ENCODE data around the gene APLP1. TPM values are rescaled to one million over a fixed set of nuclear protein-coding genes. Genes with fewer than 3 reads are reported as not detected.
A peak's percentile ranks its signal among the peaks of the same experiment; 100 is the strongest.
"Not testable (repeated sequence)": the region's sequence is repeated elsewhere in the genome, so short reads cannot be mapped to it uniquely, and the experiment has no call there.

APLP1 gene
- total RNA-seq, 1 donor from 2014 or later, result 143 TPM

DNA sequence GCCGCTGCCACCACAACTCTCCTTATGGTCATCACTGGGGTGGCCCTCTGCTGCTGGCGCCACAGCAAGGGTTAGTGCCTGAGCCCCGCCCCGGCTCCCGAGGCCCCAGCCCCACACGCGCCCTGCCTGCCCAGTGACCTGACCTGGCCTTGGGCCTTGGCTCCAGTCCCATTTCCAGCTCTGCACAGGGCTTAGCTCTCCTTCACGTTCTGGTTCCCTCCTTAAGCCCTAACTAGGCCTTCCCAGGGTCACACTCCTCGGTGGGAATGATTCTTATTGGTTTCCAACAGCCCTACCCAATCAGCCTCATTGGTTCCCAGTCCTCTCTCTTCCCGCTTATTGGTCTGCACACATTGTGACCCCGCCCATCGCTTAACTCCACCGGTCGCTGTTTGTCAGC is 5.8 kb upstream of the APLP1 start:
- peaks cover 37% of the 10 kb centered on the region for H3K27me3 Mint-ChIP-seq (ENCODE audit: low read depth)
- no peak overlapping the region for H3K27ac Mint-ChIP-seq (ENCODE audit: unreplicated experiment)
- no peaks in the 10 kb centered on the region for H3K9me3 Mint-ChIP-seq
- no peaks in the 10 kb centered on the region for H3K36me3 Mint-ChIP-seq (ENCODE audit: low read depth)
- peaks cover 33% of the 10 kb centered on the region for H3K4me1 Mint-ChIP-seq
- TF ChIP-seq, protein P1, sequence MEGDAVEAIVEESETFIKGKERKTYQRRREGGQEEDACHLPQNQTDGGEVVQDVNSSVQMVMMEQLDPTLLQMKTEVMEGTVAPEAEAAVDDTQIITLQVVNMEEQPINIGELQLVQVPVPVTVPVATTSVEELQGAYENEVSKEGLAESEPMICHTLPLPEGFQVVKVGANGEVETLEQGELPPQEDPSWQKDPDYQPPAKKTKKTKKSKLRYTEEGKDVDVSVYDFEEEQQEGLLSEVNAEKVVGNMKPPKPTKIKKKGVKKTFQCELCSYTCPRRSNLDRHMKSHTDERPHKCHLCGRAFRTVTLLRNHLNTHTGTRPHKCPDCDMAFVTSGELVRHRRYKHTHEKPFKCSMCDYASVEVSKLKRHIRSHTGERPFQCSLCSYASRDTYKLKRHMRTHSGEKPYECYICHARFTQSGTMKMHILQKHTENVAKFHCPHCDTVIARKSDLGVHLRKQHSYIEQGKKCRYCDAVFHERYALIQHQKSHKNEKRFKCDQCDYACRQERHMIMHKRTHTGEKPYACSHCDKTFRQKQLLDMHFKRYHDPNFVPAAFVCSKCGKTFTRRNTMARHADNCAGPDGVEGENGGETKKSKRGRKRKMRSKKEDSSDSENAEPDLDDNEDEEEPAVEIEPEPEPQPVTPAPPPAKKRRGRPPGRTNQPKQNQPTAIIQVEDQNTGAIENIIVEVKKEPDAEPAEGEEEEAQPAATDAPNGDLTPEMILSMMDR (conservative IDR thresholded peaks at IDR 0.05), result no peak
- DNase-seq (ENCODE audit: low read depth, low spot score), result no peak
- peak overlapping the region; percentile 66 for H3K4me3 Mint-ChIP-seq

DNA sequence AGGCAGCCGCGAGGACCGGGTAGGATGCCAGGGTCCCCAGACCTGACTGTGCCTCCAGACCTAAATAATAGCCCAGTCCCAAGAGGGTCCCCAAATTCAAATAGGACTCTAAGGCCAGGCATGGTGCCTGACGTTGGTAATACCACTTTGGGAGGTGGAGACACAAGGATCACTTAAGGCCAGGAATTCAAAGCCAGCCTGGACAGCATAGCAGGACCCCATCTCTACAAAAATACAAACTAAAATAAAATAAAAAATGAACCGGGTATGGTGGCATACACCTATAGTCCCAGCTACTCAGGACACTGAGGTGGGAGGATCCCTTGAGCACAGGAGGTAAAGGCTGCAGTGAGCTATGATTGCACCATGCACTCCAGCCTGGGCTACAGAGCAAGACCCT is 5.4 kb upstream of the APLP1 start:
- TF ChIP-seq, protein P1 (conservative IDR thresholded peaks at IDR 0.05), result no peak
- Mint-ChIP-seq H3K4me3 (peak overlapping the region; percentile 66), H3K9me3 (no peaks in the 10 kb centered on the region), H3K36me3 (ENCODE audit: low read depth) (no peaks in the 10 kb centered on the region), H3K27ac (ENCODE audit: unreplicated experiment) (no peak overlapping the region), H3K27me3 (ENCODE audit: low read depth) (peaks cover 32% of the 10 kb centered on the region), H3K4me1 (peaks cover 33% of the 10 kb centered on the region)
- no peak for DNase-seq (ENCODE audit: low read depth, low spot score)

- Mint-ChIP-seq H3K9me3 (no peaks in the 10 kb centered on the region), H3K27ac (ENCODE audit: unreplicated experiment) (peak overlapping the region; percentile 94), H3K36me3 (ENCODE audit: low read depth) (peaks cover 2% of the 10 kb centered on the region), H3K27me3 (ENCODE audit: low read depth) (no peaks in the 10 kb centered on the region), H3K4me1 (peaks cover 23% of the 10 kb centered on the region), H3K4me3 (peak overlapping the region; percentile 90)
- DNase-seq (ENCODE audit: low read depth, low spot score), result no peak
- TF ChIP-seq, protein P1 (conservative IDR thresholded peaks at IDR 0.05), result no peak
Measured at GRCh38 chr19:35868823-35869326, 501 bp downstream of the APLP1 start.

- DNase-seq (ENCODE audit: low read depth, low spot score), result peak; percentile 84
- no peaks in the 10 kb centered on the region for H3K9me3 Mint-ChIP-seq
- H3K36me3 Mint-ChIP-seq (ENCODE audit: low read depth), result peaks cover 2% of the 10 kb centered on the region
- TF ChIP-seq, protein P1 (conservative IDR thresholded peaks at IDR 0.05), result no peak
- peak overlapping the region; percentile 90 for H3K4me3 Mint-ChIP-seq
- peak overlapping the region; percentile 94 for H3K27ac Mint-ChIP-seq (ENCODE audit: unreplicated experiment)
- peaks cover 23% of the 10 kb centered on the region for H3K4me1 Mint-ChIP-seq
- no peaks in the 10 kb centered on the region for H3K27me3 Mint-ChIP-seq (ENCODE audit: low read depth)
Measured at GRCh38 chr19:35869327-35870123, 1.2 kb downstream of the APLP1 start.

- peaks cover 23% of the 10 kb centered on the region for H3K4me1 Mint-ChIP-seq
- DNase-seq (ENCODE audit: low read depth, low spot score); H3K36me3 Mint-ChIP-seq (ENCODE audit: low read depth); H3K9me3 Mint-ChIP-seq; H3K27me3 Mint-ChIP-seq (ENCODE audit: low read depth): not testable (repeated sequence)
- peak overlapping the region; percentile 90 for H3K4me3 Mint-ChIP-seq
- H3K27ac Mint-ChIP-seq (ENCODE audit: unreplicated experiment), result peak overlapping the region; percentile 54
Measured at GRCh38 chr19:35870124-35870736, 1.9 kb downstream of the APLP1 start.

DNA sequence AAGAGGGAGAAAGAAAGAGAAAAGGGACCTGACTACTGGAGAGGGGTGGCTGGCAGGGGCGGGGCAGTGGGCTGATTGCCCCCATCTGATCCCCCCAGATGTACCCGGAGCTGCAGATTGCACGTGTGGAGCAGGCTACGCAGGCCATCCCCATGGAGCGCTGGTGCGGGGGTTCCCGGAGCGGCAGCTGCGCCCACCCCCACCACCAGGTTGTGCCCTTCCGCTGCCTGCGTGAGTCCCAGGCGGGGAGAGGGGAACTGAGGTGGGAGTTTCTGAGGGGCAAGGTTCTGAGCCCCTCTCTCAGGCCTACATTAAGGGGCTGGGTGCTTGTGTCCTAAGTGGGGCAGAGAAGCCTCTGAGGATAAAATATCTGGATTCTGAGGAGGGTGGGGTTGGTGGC is 2.4 kb downstream of the APLP1 start:
- DNase-seq (ENCODE audit: low read depth, low spot score), result no peak
- H3K9me3 Mint-ChIP-seq, result no peaks in the 10 kb centered on the region
- H3K36me3 Mint-ChIP-seq (ENCODE audit: low read depth), result peaks cover 2% of the 10 kb centered on the region
- TF ChIP-seq, protein P1 (conservative IDR thresholded peaks at IDR 0.05), result no peak
- H3K27ac Mint-ChIP-seq (ENCODE audit: unreplicated experiment), result no peak overlapping the region
- H3K27me3 Mint-ChIP-seq (ENCODE audit: low read depth), result no peaks in the 10 kb centered on the region
- no peak overlapping the region for H3K4me3 Mint-ChIP-seq
- H3K4me1 Mint-ChIP-seq, result peaks cover 23% of the 10 kb centered on the region
